NCI-H2029 treated with DMSO at 0.1 percent for 48 hours (cell line): ENCODE measurements around the gene PDIA2.

Experiments
- DNase-seq: peaks from one replicate; lab custom pipeline; 2025; lab: John Stamatoyannopoulos, UW

PDIA2 gene

DNA sequence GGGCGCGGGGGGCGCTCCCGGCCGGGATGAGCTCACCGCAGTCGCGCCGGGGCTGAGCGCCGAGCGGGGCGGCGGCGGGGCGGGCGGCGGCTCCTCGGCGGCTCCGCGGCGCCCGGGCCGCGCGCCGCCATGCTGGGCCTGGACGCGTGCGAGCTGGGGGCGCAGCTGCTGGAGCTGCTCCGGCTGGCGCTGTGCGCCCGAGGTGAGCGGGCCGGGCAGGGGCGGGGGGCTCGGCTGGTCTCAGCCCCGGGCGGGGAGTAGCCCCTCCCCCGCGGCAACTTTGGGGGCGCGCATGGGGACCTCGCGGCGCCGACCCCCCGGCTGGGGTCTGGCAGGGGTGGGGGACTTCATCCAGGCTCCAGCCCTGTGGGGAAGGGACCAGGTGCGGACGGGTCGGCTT, 2.4 kb upstream of the PDIA2 start, which contains the start of gene ARHGDIG:
TSS of gene ARHGDIG (plus strand) at position 40 of the 400 bp plus-strand sequence. CDS start at position 130, 90 bp downstream.
- no peak for DNase-seq

DNA sequence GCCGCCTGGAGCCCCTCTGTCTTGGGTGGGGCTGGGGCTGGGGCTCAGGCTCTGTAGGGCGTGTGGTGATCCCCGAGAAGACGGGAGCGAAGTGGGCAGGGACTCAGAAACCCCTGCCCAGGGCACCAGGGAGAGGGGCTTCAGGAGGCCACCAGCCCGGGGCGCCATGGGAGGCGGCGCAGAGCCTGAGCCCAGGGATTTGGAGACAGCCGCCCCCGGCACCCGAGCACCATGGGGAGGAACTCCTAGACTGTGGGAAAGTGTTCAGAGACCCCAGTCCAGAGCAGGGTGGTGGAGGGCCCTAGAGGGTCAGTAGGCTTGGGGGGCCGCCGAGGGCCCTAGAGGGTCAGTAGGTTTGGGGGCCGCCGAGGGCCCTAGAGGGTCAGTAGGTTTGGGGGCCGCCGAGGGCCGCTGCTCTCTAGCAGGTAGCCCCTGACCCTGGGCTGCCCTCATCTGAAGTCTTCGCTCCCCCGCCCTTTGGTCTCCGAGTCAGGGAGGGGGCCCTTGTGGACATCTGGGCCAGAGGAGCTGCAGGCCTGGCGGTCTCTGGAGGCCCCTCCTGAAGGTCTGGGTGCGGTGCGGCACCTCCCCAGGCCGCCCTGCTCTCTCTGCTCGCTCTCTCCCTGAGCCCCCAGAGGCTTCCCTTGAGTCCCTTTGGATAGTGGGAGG, 1.8 kb upstream of the PDIA2 start:
- no peak for DNase-seq

DNA sequence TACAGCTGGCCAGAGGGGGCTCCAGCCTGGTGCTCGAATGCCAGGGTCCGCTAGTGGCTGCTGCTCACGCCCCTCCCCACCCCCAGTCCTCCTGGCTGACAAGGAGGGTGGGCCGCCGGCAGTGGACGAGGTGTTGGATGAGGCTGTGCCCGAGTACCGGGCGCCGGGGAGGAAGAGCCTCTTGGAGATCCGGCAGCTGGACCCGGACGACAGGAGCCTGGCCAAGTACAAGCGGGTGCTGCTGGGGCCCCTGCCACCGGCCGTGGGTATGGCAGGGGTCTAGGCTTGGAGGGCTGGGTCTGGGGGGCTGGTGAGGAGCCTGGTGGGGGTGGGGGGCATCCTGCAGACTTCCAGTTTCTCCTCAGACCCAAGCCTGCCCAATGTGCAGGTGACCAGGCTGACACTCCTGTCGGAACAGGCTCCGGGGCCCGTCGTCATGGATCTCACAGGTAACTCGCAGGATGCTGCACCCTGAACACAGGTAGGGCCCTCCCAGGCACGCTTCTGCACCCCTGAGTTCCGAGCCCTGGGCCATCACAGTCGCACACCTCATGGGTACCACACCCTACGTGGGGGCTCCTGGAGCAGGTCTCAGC, 1.2 kb upstream of the PDIA2 start:
- no peak for DNase-seq

DNA sequence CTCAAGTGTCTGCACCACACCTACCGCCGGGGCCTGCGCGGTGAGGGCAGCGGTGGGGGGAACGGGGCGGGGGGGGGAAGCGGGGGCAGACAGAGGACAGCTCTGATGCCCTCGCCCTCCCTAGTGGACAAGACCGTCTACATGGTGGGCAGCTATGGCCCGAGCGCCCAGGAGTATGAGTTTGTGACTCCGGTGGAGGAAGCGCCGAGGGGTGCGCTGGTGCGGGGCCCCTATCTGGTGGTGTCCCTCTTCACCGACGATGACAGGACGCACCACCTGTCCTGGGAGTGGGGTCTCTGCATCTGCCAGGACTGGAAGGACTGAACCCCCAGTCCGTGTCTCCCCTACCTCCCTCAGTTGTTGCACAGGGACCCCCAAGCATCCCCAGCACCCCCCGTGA, 473 bp upstream of the PDIA2 start:
- DNase-seq = no peak

DNA sequence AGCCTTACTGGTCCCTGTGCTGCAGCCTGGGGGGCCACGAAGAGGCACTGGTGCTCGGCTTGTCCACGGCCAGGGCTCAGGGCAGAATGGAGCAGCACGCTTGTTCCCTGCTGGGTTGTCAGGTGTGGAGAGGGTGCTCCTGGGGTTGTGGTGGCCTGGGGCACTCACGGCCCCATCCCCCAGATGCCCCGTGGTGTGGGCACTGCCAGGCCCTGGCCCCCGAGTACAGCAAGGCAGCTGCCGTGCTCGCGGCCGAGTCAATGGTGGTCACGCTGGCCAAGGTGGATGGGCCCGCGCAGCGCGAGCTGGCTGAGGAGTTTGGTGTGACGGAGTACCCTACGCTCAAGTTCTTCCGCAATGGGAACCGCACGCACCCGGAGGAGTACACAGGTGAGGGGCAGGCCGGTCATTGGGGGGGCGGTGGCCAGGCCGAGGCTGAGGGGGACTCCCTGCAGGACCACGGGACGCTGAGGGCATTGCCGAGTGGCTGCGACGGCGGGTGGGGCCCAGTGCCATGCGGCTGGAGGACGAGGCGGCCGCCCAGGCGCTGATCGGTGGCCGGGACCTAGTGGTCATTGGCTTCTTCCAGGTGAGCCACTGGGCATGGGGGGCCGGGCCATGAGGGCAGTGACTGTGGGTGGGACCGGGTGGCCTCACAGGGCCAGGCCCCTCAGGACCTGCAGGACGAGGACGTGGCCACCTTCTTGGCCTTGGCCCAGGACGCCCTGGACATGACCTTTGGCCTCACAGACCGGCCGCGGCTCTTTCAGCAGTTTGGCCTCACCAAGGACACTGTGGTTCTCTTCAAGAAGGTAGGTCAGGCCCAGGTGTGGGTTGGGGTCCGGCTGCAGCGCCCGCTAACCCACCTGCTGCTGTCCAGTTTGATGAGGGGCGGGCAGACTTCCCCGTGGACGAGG, 1.5 kb downstream of the PDIA2 start:
- DNase-seq = no peak

DNA sequence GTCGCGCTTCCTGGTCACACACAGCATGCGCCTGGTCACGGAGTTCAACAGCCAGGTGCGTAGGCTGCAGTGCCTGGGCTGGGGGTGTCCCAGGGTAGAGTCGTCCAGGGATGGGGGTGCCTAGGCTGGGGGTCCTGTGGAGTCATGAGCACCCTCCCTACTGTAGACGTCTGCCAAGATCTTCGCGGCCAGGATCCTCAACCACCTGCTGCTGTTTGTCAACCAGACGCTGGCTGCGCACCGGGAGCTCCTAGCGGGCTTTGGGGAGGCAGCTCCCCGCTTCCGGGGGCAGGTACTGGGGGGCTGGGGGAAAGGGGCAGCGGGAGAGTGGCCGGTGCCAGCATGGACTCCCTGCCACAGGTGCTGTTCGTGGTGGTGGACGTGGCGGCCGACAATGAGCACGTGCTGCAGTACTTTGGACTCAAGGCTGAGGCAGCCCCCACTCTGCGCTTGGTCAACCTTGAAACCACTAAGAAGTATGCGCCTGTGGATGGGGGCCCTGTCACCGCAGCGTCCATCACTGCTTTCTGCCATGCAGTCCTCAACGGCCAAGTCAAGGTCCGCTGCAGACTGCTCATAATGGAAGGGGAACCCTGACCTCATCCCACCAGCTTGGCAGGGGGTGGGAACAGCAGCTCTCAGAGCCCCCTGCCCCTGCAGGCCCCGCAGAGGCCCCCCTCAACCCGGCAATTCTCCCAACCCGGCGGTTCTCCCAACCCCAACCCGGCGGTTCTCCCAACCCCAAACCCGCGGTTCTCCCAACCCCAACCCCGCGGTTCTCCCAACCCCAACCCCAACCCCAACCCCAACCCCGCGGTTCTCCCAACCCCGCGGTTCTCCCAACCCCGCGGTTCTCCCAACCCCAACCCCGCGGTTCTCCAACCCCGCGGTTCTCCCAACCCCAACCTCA, 2.4 kb downstream of the PDIA2 start:
- no peak for DNase-seq

DNA sequence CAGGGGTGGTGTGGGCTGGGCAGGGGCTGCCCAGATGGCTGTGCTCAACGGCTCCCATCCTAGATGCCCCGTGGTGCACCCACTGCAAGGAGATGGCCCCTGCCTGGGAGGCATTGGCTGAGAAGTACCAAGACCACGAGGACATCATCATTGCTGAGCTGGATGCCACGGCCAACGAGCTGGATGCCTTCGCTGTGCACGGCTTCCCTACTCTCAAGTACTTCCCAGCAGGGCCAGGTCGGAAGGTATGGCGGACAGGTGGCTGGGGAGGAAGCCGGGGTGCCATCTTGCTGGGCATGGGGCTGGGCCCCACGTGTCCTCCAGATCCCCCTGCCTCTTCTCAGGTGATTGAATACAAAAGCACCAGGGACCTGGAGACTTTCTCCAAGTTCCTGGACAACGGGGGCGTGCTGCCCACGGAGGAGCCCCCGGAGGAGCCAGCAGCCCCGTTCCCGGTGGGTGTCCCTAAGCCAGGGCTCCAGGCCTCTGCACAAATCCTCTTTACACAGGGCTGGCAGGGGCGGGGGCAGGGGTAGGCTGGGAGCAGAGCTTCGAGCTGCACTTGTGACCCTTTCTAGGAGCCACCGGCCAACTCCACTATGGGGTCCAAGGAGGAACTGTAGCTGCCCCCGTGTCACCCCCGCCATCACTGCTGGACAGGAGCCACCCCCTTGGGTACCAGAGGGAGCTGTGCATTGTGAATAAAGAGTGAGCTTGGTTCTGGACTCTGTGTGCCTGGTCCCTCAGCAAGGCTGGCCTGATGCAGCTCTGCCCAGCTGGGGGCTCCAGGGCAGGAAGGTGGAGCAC, 3.7 kb downstream of the PDIA2 start:
- DNase-seq = no peak

DNA sequence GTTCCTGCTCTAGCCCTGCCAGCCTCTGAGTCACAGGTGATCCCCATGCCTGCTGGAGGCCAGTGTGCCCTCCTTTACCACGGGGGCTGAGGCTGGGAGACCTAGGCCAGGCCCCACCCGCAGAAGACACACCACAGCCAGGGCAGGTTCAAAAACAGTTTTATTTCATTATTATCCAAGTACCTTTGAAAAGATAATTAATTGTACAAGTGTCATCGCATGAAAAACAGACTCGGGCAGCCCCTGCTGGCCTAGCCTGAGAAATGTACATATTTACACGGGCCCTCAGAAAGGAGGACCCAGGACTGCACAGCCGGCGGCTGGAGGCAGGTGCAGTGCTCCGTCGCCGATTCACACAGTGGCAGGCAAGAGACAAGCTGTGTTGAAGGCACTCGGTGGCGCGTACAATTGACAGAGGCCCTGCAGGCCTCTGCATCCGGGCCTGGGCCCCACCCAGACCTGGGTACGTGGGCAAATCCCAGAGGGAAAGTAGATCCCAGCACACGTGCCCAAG, 4.4 kb downstream of the PDIA2 start:
- no peak for DNase-seq

DNA sequence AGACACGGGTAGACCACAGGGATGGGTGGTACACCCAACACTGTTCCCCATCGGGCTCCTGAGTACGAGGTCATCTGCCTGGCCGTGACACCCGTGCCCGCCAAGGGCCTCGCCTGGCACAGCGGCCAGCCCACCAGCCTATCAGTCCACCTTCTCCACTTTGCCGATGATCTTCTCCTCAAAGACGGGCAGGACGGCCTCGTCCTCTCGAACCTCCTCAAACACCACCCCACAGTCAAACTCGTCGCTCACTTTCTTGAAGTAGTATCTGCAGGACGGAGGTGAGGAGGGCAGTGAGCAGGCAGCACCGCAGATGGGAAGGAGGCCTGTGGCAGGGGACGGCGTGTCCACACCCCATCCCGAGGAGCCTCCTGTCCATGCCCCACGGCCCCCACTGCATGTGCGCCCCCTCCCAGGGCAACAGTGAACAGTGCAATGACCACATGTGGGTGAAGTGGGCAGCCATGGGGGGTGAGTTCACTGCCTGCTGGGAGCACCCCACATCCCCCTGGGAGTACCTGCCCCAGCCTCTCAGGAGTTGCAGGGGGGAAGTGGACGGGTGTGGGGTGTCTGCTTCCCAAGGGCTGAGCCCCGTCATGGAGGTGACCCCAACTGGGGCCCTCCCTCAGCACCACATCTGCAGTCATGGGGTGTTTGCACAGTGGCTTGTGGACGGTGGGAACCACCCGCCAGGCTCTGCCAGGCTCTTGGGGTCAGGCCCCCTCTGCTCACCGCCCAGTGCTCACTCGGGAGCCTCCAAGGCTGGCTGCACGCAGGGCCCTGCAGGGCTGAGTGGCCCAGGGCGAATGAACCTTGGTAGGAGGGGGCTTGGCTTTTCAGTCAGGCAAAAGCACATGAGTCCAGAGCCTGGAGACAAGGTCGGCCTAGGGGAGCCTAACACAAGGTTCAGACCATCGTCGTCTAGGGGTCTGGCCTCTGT, 5.3 kb downstream of the PDIA2 start:
- no peak for DNase-seq

DNA sequence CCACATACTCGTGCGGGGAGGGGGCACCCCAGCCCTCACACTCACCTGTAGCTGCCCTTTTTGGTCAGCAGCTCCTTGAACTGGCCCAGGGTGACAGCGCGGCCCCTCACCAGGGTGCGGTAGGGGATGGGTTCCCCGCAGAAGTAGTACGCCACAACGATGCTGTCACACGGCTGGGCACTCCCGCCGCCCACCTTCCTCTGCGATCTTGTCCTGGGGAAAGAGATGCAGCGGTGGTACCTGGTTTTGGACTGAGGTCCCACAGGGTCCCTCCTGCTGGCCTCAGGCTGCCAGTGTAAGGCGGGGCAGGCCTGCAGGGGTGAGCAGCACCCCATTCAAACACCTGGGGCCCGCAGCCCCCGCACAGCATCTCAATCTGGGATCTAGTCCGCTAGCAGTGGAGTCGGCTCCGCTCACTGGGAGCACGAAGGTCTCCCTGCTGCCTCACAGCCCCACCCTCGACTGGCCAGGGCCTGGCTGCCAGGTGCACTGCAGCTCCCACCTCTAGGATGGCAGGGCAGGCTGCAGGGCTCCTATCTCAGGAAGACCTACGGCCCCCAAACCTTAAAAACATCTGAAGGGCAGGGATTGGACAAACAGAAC, 6.5 kb downstream of the PDIA2 start:
- no peak for DNase-seq

DNA sequence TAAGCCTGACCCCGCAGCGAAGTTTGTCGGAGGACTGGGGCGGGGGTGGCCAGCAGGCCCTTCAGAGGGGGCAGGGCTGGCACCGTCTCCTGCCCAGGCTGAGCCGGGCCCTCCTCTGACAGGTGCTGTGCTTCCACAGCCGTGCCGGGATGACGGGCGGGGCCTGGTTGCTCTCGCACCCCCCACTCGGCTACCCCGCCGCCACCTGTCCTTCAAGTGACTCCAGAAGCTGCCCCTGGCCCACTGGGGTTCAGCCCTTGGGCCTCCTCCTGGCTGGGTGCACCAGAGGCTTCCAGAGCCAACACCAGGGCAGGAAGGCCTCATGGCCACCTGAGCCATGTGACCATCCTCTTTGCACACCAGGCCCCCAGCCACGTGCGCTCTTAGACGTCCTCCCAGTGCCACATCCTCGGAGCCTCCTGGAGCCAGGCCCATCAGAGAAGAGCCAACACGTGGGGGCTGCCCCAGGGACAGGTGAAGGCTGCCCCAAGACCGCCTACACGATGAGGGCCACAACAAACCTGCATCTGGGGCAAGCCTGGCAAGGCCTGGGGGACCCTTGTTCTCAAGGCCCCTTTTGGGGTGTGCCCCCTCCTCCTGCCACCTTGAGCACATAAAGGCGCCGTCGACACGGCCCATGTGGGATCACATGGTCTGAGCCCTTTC, 7.2 kb downstream of the PDIA2 start:
- no peak for DNase-seq

DNA sequence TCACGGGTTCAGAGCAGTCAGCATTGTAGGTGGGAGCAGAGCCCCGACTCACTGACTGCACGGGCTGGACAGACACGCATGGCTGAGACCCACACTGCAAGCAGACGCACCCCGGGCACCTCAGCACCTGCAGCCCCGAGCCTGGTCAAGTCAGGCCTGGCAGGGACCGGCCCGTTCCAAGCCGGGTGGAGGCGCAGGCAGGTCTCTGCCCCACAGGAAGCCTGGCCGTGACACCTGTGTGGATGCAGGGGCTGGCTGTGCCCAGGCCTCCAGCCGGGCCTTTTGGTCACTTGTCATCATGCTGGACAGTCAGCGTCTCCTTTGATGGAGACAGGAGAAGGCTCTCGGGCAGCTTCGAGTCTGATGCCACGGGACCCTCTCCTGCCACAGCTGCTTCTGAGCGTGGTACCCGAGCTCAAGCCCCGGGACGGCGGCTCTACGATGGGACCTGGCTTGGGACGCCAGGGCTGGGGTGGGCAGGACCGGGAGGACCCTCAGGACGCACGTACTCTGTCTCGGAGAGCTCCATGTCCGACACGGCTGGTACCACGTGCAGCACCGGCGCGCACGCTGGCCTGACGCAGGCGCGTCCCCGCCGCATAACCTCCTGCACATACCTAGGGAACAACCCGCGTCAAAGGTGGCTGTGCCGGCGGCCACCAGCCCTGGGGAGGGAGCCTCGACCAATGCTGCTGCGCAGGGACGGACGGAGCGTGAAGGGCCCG, 7.9 kb downstream of the PDIA2 start:
- no peak for DNase-seq

DNA sequence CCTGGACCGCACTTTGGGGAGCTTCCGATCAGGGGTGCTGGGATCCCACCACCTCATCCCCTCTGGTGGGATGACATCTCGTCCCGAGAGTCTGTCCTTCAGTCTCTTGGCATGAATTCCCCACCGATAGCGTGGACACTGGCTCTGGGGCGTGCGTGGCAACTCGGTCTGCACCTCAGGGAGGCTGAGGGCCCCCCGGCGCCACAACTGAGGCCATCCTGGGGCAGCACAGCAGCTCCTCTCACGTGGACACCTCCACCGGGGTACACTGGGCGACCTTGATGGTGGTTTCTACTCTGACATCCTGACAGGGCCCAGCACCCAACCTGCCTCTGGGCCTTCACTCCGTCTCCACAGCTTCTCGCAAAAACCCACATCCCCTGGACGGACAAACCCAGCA, 8.6 kb downstream of the PDIA2 start:
- DNase-seq = no peak

DNA sequence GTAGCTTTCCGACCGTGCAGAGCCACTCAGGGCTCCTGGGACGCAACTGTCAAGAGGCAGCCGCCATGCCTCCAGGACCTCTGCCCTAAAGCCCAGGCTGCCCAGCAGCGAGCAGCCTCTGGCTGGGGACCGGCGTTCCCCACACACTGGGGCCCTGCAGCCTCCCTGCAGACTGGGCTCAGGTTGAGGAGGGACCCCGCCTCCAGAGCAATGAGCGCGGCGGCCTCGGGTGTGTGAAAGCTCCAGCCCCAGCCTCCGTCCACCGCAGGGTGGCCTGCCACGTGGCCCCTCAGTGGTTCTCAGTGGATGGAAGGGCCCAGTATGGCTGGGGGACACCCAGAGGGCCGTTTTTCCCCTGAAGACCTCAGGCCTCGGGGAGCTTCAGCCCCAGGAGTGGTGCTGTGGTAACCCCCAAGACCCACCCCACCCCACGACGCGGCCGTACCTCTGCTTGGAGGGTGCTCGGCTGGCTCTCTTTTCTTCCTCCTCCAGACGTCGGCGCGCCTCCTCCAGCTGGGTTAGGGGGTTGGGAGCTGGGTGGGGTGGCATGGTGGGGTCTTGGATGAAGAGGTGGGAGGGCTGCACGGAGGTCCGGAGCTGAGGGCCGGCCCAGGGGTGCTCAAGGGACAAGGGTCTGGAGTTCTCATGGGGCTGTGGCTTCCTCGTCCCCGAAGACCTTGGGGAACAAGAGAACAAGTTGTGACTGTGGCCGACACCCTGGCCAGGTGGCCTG, 10.2 kb downstream of the PDIA2 start:
- no peak for DNase-seq

DNA sequence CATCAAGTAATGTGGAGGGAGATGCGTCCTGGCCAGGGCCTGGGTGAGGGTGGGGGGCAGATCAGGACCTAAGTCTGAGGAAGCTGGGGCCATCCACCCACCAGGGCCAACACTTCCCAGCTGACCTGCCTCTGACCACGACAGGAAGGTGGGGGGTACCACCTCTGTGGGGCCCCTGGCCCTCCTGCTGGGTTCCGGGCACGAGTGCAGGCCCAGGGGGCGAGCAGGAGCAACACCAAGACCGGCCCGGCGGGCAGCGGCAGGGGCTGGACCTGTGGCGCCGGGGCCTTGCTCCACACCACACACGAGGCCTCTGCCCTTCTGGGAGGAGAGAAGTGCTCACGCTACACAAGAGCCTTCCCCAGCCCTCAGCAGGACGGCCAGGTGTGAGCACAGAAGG, 13.3 kb downstream of the PDIA2 start:
- no peak for DNase-seq

DNA sequence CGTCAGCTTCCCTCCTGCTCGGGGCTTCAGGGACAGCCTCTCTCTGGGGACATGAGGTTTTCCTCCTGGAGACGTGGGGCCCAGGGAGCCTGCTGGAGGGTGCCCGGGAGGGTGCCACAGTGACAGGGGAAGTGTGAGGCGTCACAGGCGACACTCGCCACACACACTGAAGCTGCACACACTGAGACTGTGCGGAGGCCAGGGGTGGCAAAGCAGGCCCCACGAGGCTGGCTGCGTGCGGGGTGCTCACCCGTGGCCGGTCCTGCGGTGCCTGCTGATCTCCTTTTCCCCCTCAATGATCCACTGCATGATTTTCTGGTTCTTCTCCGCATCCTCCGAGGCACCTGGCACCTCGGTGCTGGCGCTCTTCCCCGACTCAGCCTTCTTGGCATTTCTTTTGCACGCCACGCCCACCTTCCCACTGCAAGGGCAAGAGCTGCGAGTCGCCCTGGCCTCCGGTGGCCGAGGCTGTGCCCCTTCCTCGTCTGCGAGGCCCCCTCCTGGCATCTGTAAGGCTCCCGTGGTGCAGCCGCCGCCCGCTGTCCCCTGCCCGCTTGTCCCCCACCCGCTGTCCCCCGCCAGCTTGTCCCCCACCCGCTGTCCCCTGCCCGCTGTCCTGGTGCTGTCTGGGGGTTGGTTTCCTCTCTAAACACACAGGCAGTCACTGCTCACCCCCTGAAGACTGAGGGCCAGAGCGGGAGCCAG, 14.0 kb downstream of the PDIA2 start:
- DNase-seq = no peak

DNA sequence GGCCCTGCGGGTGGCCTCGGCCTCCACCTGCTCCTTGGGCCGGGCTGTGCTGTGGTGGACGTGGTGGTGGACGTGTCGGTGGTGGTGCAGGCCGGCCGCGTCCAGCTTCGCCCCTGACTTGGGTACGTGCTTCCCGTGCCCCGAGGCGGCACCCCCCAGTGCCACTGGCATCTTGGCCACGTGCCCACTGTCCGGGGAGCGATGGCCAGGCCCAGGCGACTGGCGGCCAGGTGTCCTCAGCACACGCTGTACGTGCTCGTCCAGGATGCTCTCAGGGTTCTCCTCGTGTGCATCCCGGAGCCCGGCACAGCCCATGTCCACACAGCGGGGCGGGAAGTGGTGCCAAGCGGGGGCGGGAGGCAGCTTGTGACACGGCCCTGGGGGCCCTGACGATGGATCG, 14.9 kb downstream of the PDIA2 start:
- no peak for DNase-seq
